ACC112 (cell line): Measurements from ENCODE around the gene LY86.

Source experiments
- H2AFZ ChIP-seq: fragments of 200-600 bp; sonication (generic); one replicate; pipeline ENCODE4 v1.6.0; 2017; ENCODE audit warnings: antibody characterized with exemption, low read length; ENCODE audit not compliant: unreplicated experiment
- H3K27ac ChIP-seq: fragments of 200-600 bp; sonication (generic); 2 replicates; pipeline ENCODE4 v1.5.1; 2014; ENCODE audit warnings: low read depth, mild to moderate bottlenecking, antibody characterized with exemption, low read length, moderate library complexity
- H3K27me3 ChIP-seq: fragments of 200-600 bp; sonication (generic); 2 replicates; pipeline ENCODE4 v1.6.1; 2014; ENCODE audit warnings: mild to moderate bottlenecking, antibody characterized with exemption, low read length, moderate library complexity, mixed read lengths; ENCODE audit not compliant: insufficient read depth
- H3K36me3 ChIP-seq: fragments of 200-600 bp; sonication (generic); 2 replicates; pipeline ENCODE4 v1.6.1; 2016; ENCODE audit warnings: mild to moderate bottlenecking, antibody characterized with exemption, low read length, moderate library complexity, mixed read lengths; ENCODE audit not compliant: insufficient read depth
- H3K4me1 ChIP-seq: fragments of 200-600 bp; sonication (generic); one replicate; pipeline ENCODE4 v1.6.1; 2016; ENCODE audit warnings: low read length, mixed read lengths; ENCODE audit not compliant: insufficient read depth, unreplicated experiment, control insufficient read depth
- H3K4me3 ChIP-seq: fragments of 200-600 bp; sonication (generic); 2 replicates; pipeline ENCODE4 v1.5.1; 2014; ENCODE audit warnings: mild to moderate bottlenecking, low read depth, low read length
- H3K79me2 ChIP-seq: fragments of 200-600 bp; sonication (generic); one replicate; pipeline ENCODE4 v1.6.0; 2016; ENCODE audit warnings: low read length; ENCODE audit not compliant: control insufficient read depth, unreplicated experiment, insufficient read depth

Gene LY86

DNA sequence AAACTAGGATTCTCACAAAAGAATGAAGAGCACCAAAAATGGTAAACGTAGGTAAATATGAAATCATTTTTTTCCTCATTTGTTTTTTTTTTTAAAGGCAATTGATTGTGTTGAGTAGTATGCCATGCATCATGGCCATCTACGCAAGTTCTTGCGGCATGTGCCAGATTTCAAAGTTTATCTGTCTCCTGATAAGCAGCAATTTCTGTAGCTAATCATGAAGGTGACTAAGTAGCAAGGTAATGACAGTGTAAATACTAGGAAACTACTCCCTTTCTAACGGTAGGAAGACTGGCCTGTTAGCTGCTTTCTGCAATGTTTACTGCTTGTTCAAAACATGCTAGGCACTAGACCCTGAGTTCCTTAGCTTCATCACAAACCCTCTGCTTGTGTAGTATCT, 13.4 kb upstream of the LY86 start:
- H3K27me3 ChIP-seq = no peaks in the 10 kb centered on the region
- H3K79me2 ChIP-seq = no peaks in the 10 kb centered on the region
- no peak overlapping the region for H3K4me3 ChIP-seq
- no peaks in the 10 kb centered on the region for H3K4me1 ChIP-seq
- no peak overlapping the region for H2AFZ ChIP-seq
- H3K27ac ChIP-seq = no peak overlapping the region
- no peaks in the 10 kb centered on the region for H3K36me3 ChIP-seq

DNA sequence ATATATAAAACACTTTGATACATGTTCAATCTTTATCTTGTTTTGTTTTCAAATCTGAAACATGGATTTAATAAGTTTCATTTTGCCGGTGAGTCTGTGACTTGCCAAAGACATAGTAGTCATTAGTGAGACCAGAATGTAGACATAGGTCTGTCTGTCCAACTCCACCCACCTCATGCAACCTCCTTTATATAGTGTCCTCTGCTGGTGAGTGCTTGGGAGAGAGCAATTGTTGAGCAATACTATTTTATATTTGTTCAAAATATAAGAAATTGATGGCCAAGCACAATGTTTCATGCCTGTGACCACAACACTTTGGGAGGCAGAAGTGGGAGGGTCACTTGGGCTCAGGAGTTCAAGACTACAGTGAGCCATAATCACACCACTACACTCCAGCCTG, 10.8 kb upstream of the LY86 start:
- H2AFZ ChIP-seq = no peak overlapping the region
- no peaks in the 10 kb centered on the region for H3K4me1 ChIP-seq
- H3K36me3 ChIP-seq = no peaks in the 10 kb centered on the region
- H3K79me2 ChIP-seq = no peaks in the 10 kb centered on the region
- H3K4me3 ChIP-seq = no peak overlapping the region
- no peak overlapping the region for H3K27ac ChIP-seq
- no peaks in the 10 kb centered on the region for H3K27me3 ChIP-seq

DNA sequence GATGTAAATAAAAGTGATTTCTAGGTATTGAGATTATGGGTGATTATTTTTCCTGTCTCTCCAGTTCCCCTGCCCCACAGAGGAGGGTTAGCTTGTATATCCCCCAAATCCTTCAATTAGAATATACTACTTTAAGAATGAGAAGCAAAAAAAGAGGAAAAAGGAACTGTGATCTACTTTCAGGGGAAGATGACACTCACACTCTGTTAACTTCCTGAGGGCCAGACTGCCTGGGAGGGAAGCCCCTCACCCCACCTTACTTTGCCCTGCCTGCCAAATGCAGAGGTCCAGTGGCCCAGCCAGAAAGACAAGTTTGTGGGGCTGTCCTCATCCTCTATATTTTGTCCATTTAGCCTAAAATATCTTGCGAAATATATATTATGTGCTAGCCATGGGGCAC, 9.2 kb upstream of the LY86 start:
- Histone ChIP-seq H3K4me1 (no peaks in the 10 kb centered on the region), H2AFZ (no peak overlapping the region), H3K79me2 (no peaks in the 10 kb centered on the region), H3K27ac (no peak overlapping the region), H3K4me3 (no peak overlapping the region), H3K36me3 (no peaks in the 10 kb centered on the region), H3K27me3 (no peaks in the 10 kb centered on the region)

DNA sequence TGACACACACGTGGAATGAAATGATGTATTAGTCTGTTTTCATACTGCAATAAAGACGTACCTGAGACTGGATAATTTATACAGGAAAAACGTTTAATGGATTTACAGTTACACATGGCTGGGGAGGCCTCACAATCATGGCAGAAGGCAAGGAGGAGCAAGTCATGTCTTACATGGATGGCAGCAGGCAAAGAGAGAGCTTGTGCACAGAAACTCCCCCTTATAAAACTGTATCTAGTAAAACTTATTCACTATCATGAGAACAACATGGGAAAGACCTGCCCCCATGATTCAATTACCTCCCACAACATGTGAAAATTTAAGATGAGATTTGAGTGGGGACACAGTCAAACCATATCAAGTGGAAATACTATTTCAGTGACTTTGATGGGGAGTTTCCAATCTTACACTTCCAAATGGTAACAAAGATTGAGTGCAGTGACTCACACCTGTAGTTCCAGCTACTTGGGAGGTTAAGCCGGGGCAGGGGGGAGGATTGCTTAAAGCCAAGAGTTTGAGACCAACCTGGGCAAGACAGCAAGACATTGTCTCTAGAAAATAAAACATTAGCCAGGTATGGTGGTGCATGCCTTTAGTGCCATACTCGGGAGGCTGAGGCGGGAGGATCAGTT, 8.2 kb upstream of the LY86 start:
- H3K79me2 ChIP-seq = no peaks in the 10 kb centered on the region

DNA sequence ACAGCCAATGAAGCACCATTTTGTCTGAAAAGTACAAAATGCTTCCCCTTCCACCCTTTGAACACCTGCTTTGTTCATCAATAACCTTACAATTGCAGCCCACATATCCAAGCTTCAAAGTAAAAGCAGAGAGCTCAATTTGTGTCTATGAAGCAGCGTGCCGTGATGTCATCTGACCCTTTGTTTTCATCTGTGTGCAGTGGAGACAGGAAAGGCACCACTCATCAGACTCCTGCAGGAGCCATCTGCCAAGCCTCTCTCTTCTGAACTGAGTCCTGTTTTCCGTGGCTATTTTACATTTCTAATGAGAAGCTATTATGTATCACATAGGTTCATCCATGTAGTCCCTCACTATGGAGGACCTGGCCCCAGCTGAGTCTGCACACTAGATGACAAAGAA, 7.5 kb upstream of the LY86 start:
- H3K4me3 ChIP-seq = no peak overlapping the region
- no peak overlapping the region for H2AFZ ChIP-seq
- no peak overlapping the region for H3K27ac ChIP-seq
- no peaks in the 10 kb centered on the region for H3K36me3 ChIP-seq
- H3K27me3 ChIP-seq = no peaks in the 10 kb centered on the region
- H3K4me1 ChIP-seq = no peaks in the 10 kb centered on the region
- no peaks in the 10 kb centered on the region for H3K79me2 ChIP-seq

More for the DNA sequence above, 8.2 kb upstream of the LY86 start:
- no peak overlapping the region for H2AFZ ChIP-seq
- no peak overlapping the region for H3K4me3 ChIP-seq
- no peaks in the 10 kb centered on the region for H3K36me3 ChIP-seq
- no peaks in the 10 kb centered on the region for H3K27me3 ChIP-seq
- H3K4me1 ChIP-seq = no peaks in the 10 kb centered on the region
- H3K27ac ChIP-seq = no peak overlapping the region

DNA sequence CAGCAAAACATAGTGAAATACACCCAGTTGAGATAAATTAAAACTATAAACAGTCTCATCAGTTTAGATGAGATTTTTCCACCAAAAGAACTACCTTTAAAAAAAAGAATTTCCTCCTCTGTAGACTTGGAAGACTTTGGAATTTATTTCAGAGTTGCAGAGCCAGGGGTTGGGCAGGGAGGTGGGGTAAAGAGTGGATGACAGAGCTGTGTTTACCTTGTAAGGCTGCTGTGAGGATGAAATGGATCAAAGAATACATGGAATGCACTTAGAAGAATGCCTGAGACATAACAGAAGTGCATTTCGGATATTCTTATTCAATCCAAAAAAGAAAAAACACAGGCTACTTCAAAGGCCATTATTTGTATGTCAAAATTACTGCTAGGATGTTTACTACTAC, 6.4 kb upstream of the LY86 start:
- H3K4me3 ChIP-seq = no peak overlapping the region
- H3K36me3 ChIP-seq = no peaks in the 10 kb centered on the region
- H3K27ac ChIP-seq = no peak overlapping the region
- no peak overlapping the region for H2AFZ ChIP-seq
- no peaks in the 10 kb centered on the region for H3K4me1 ChIP-seq
- H3K79me2 ChIP-seq = no peaks in the 10 kb centered on the region
- H3K27me3 ChIP-seq = no peaks in the 10 kb centered on the region

DNA sequence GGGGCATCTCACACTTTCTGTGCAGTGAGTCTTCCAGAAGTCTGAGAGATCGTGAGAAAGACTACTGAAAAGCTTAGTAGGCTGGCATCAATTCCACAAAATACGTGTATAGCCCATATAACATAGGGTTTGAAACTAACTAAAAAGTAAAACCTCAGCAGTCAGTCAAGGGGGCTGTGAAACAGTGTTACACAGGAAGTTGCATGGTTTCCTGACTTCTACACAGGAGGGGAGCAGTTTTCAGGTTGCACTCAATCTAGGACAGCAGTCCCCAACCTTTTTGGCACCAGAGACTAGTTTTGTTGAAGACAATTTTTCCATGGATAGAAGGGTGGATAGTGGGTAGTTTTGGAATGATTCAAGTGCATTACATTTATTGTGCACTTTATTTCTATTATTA, 4.7 kb upstream of the LY86 start:
- Histone ChIP-seq H3K27ac (no peak overlapping the region), H3K36me3 (no peaks in the 10 kb centered on the region), H3K4me1 (no peaks in the 10 kb centered on the region), H3K4me3 (no peak overlapping the region), H3K27me3 (no peaks in the 10 kb centered on the region), H3K79me2 (no peaks in the 10 kb centered on the region), H2AFZ (no peak overlapping the region)

DNA sequence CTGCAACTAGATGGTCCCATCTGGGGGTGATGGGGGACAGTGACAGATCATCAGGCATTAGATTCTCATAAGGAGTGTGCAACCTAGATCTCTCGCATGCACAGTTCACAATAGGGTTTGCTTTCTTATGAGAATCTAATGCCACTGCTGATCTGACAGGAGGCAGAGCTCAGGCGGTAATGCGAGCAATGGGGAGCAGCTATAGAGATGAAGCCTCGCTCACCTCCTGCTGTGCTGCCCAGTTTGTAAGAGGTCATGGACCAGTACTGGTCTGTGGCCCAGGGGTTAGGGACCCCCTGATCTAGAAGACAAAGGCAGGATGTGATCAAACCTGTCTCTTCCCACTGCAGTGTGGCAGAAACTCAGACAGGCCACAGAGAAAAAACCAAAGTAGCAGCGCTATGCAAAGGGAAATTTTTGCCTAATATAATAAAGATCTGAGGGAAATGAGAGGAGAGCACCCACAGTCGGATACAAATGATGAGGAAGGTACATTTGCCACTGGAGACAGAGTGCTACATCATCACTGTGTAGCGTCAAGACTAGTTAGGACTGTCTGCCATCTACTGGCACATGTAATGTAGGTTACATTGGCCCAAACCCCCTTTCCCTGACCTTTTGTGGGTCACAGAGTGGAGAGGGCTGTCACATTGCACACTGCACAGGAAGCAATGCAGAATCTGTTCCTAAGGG, 4.1 kb upstream of the LY86 start:
- H2AFZ ChIP-seq = no peak overlapping the region
- H3K27ac ChIP-seq = no peak overlapping the region
- no peaks in the 10 kb centered on the region for H3K79me2 ChIP-seq
- no peak overlapping the region for H3K4me3 ChIP-seq
- no peaks in the 10 kb centered on the region for H3K27me3 ChIP-seq
- no peaks in the 10 kb centered on the region for H3K36me3 ChIP-seq
- H3K4me1 ChIP-seq = no peaks in the 10 kb centered on the region

DNA sequence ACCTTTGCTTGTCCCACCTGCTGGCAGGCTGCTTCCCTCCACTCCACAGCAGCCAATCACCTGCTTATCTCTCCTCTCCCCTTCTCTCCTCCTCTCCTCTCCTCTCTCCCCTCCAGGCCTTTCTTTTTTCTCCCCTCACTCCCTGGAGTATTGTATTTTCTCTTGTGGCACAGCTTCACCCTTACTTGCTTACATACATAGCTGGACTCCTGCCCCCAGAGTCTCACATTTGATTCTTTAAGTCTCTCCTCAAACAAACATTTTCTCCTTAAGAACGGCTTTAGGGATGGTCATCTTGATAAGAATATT, 3.6 kb upstream of the LY86 start:
- Histone ChIP-seq H3K4me3 (no peak overlapping the region), H3K27me3 (no peaks in the 10 kb centered on the region), H3K79me2 (no peaks in the 10 kb centered on the region), H3K4me1 (no peaks in the 10 kb centered on the region), H2AFZ (no peak overlapping the region), H3K27ac (no peak overlapping the region), H3K36me3 (no peaks in the 10 kb centered on the region)

DNA sequence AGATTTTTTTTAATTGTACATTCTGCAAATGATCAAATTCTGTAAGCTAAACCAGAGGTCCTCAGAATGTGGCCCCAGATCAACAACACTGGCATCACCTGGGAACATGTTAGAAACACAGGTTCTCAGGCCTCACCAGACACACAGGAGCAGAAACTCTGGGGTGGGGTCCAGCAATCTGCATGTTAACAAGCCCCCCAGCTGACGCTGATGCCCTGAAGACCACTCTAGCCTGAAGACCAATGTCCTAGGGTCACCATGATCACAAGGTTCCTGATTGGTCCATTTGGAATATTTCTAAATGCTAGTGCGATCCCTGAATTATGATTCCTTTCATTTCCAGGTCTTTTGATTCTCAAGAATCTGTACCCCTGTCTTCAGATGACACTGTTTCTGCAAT, 2.4 kb upstream of the LY86 start:
- no peaks in the 10 kb centered on the region for H3K4me1 ChIP-seq
- H3K36me3 ChIP-seq = no peaks in the 10 kb centered on the region
- no peaks in the 10 kb centered on the region for H3K27me3 ChIP-seq
- no peaks in the 10 kb centered on the region for H3K79me2 ChIP-seq
- no peak overlapping the region for H3K4me3 ChIP-seq
- no peak overlapping the region for H3K27ac ChIP-seq
- H2AFZ ChIP-seq = no peak overlapping the region

DNA sequence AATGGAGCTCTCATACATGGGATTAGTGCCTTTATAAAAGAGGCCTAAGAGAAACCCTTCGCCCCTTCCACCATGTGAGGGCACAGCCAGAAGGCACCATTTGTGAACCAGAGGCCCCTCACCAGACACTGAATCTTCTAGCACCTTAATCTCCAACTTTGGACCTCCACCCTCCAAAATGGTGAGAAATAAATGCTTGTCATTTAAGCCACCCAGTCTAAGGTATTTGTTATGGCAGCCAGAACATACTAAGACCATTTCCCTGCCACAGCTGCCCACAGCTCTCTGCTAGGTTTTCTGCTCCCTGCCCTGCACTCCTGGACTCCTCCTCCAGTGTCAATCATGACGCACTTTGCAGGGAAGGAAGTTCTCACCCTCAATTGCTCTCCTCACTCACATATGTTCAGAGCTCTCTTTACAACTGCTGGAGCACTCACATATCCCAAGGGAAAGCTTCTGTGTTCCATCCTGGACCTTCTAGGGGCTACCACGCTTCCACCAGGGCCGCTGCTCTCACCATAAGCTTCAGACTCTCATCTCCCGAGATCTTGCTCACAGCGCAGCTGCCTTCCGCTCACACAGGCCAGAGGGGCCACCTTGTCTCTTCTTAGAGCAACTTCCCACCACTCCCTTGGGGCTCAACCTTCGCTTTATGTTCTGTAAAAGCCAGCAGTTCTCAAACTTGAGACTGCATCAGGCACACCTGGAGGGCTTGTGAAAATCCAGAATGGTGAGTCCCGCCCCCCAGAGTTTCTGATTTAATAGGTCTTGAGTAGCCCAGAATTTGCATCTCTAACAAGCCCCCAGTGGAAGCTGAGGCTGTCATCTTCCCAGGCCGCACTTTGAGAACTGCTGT, 1.6 kb upstream of the LY86 start:
- H3K4me3 ChIP-seq = no peak overlapping the region
- H3K4me1 ChIP-seq = no peaks in the 10 kb centered on the region
- no peaks in the 10 kb centered on the region for H3K79me2 ChIP-seq

More for the DNA sequence above, 1.6 kb upstream of the LY86 start:
- H3K36me3 ChIP-seq = no peaks in the 10 kb centered on the region
- H2AFZ ChIP-seq = no peak overlapping the region
- H3K27ac ChIP-seq = no peak overlapping the region
- H3K27me3 ChIP-seq = no peaks in the 10 kb centered on the region
